GM23338 (cell line): ENCODE results near the gene CASS4. TPM values are rescaled to one million over a fixed set of nuclear protein-coding genes. Genes with fewer than 3 reads are reported as not detected.

ENCODE experiments used
- ATAC-seq: fragments of 200-7000 bp; cut with Tn5 transposase; 3 replicates; pipeline ENCODE4 v1.9.1; 2020
- DNase-seq: peaks from one replicate; pipeline ENCODE4 v3.0.0-alpha.2; 2015; ENCODE audit warnings: low spot score
- H2AFZ ChIP-seq: fragments of 200-600 bp; sonication (generic); 2 replicates; pipeline ENCODE4 v1.8.0; 2016; ENCODE audit warnings: antibody characterized with exemption, mild to moderate bottlenecking, moderate library complexity
- H3F3A ChIP-seq: fragments of 200-600 bp; sonication (generic); replicated peaks from 2 replicates; pipeline ENCODE4 v1.8.0; 2017; ENCODE audit warnings: antibody characterized with exemption, mixed run types, low read depth
- H3K27ac ChIP-seq: fragments of 200-600 bp; sonication (generic); 2 replicates; pipeline ENCODE4 v1.6.1; 2016; ENCODE audit warnings: low read depth
- H3K27me3 ChIP-seq: fragments of 200-600 bp; sonication (generic); 2 replicates; pipeline ENCODE4 v1.8.0; 2016; ENCODE audit warnings: mild to moderate bottlenecking, mixed run types, moderate library complexity; ENCODE audit not compliant: insufficient read depth
- H3K36me3 ChIP-seq: fragments of 200-600 bp; sonication (generic); 2 replicates; pipeline ENCODE4 v1.8.0; 2016; ENCODE audit warnings: mild to moderate bottlenecking; ENCODE audit not compliant: insufficient read depth
- H3K4me1 ChIP-seq: fragments of 200-600 bp; sonication (generic); 2 replicates; pipeline ENCODE4 v1.8.0; 2016; ENCODE audit warnings: mild to moderate bottlenecking, moderate library complexity; ENCODE audit not compliant: insufficient read depth
- H3K4me2 ChIP-seq: fragments of 200-600 bp; sonication (generic); 2 replicates; pipeline ENCODE4 v1.7.1; 2017; ENCODE audit warnings: mixed run types
- H3K4me3 ChIP-seq: fragments of 200-600 bp; sonication (generic); 2 replicates; pipeline ENCODE4 v1.6.1; 2016; ENCODE audit warnings: mixed run types
- H3K79me2 ChIP-seq: fragments of 200-600 bp; sonication (generic); replicated peaks from 2 replicates; pipeline ENCODE4 v1.8.0; 2017; ENCODE audit warnings: mild to moderate bottlenecking; ENCODE audit not compliant: insufficient read depth
- H3K9me2 ChIP-seq: fragments of 200-600 bp; sonication (generic); 2 replicates; pipeline ENCODE4 v1.8.0; 2017; ENCODE audit not compliant: insufficient read depth
- H4K20me1 ChIP-seq: fragments of 200-600 bp; sonication (generic); replicated peaks from 2 replicates; pipeline ENCODE4 v1.8.0; 2017; ENCODE audit warnings: mild to moderate bottlenecking; ENCODE audit not compliant: insufficient read depth
- H3K27ac Mint-ChIP-seq: 2 replicates; pipeline ENCODE4 v1.8.0; 2020; ENCODE audit warnings: inconsistent platforms, mild to moderate bottlenecking, moderate library complexity, mixed read lengths
- H3K27me3 Mint-ChIP-seq: 3 replicates; pipeline ENCODE4 v1.8.0; 2022; ENCODE audit warnings: low read depth, mild to moderate bottlenecking, moderate library complexity, mixed read lengths, inconsistent platforms; ENCODE audit not compliant: insufficient read depth, poor library complexity
- H3K36me3 Mint-ChIP-seq: 3 replicates; pipeline ENCODE4 v1.8.0; 2021; ENCODE audit warnings: low read depth, mild to moderate bottlenecking, inconsistent platforms, moderate library complexity, mixed read lengths
- H3K4me1 Mint-ChIP-seq: 3 replicates; pipeline ENCODE4 v1.8.0; 2020; ENCODE audit warnings: mild to moderate bottlenecking, inconsistent platforms, mixed read lengths
- H3K4me3 Mint-ChIP-seq: 3 replicates; pipeline ENCODE4 v1.8.0; 2021; ENCODE audit warnings: moderate library complexity, mild to moderate bottlenecking, inconsistent platforms, mixed read lengths
- H3K9me3 Mint-ChIP-seq: 3 replicates; pipeline ENCODE4 v1.8.0; 2020; ENCODE audit warnings: moderate library complexity, mild to moderate bottlenecking, inconsistent platforms, mixed read lengths
- CREB1 ChIP-seq: fragments of 250-450 bp; sonication (Bioruptor Pico); IDR thresholded peaks from 2 replicates; pipeline ENCODE4 v1.5.0; 2020; ENCODE audit warnings: low read depth, mild to moderate bottlenecking, moderate library complexity
- EZH2 ChIP-seq: fragments of 200-600 bp; sonication (generic); IDR thresholded peaks from one replicate; pipeline ENCODE4 v1.8.0; 2017; ENCODE audit warnings: antibody characterized with exemption, mild to moderate bottlenecking, low read depth; ENCODE audit not compliant: unreplicated experiment
- EZH2phosphoT487 ChIP-seq: fragments of 200-600 bp; sonication (generic); IDR thresholded peaks from one replicate; pipeline ENCODE4 v1.8.1; 2018; ENCODE audit warnings: antibody characterized with exemption; ENCODE audit not compliant: unreplicated experiment
- JUNB ChIP-seq: IDR thresholded peaks from one replicate; pipeline ENCODE4 v1.6.1; 2016; ENCODE audit warnings: antibody characterized with exemption; ENCODE audit not compliant: unreplicated experiment
- NANOG ChIP-seq: IDR thresholded peaks from 2 replicates; pipeline ENCODE4 v1.6.1; 2016; ENCODE audit warnings: antibody characterized with exemption, borderline replicate concordance
- POLR2AphosphoS5 ChIP-seq: IDR thresholded peaks from 2 replicates; pipeline ENCODE4 v1.6.1; 2016; ENCODE audit warnings: antibody characterized with exemption, low read depth
- STAT1 ChIP-seq: IDR thresholded peaks from one replicate; pipeline ENCODE4 v1.6.1; 2016; ENCODE audit warnings: antibody characterized with exemption; ENCODE audit not compliant: unreplicated experiment
- ZNF114 ChIP-seq: fragments of 250-450 bp; sonication (Bioruptor Pico); IDR thresholded peaks from 2 replicates; pipeline ENCODE4 v1.5.0; 2020; ENCODE audit warnings: mild to moderate bottlenecking, moderate library complexity
- ZNF331 ChIP-seq: fragments of 250-450 bp; sonication (Bioruptor Pico); IDR thresholded peaks from 2 replicates; pipeline ENCODE4 v1.5.0; 2020; ENCODE audit warnings: low read depth, mild to moderate bottlenecking, moderate library complexity
- polyA plus RNA-seq: library from polyadenylated mRNA; unstranded; fragments of >200 nt; fragmentation: Nextera tagmentation; extraction: Ambion mirVana; gene quantifications from 2 replicates; pipeline ENCODE4 v1.2.1, GENCODE V29; 2016
- total RNA-seq: library from RNA; depleted of rRNA; stranded (reverse); fragments of >200 nt; shearing (Covaris generic); gene quantifications from 2 replicates; pipeline ENCODE4 v1.2.3, GENCODE V29; 2014
- TF ChIP-seq, protein P1 (sequence below): IDR thresholded peaks from 2 replicates; pipeline ENCODE4 v1.6.1; 2016; ENCODE audit warnings: antibody characterized with exemption
- TF ChIP-seq, protein P2 (sequence below): fragments of 250-450 bp; sonication (Bioruptor Pico); IDR thresholded peaks from 2 replicates; pipeline ENCODE4 v1.5.0; 2020; ENCODE audit warnings: mild to moderate bottlenecking, moderate library complexity
- TF ChIP-seq, protein P3 (sequence below), 2 experiments: fragments of 200-600 bp in 1 of 2; sonication (generic) in 1 of 2; conservative IDR thresholded peaks; 2 replicates each; pipeline versions ENCODE4 v1.5.1 to v1.6.1; 2016 to 2017; ENCODE audit warnings: antibody characterized with exemption in 2 of 2, low read depth in 2 of 2, mild to moderate bottlenecking in 2 of 2, moderate library complexity in 1 of 2
- TF ChIP-seq, protein P4 (sequence below): IDR thresholded peaks from one replicate; pipeline ENCODE4 v1.6.1; 2018; ENCODE audit warnings: antibody characterized with exemption; ENCODE audit not compliant: unreplicated experiment

CASS4 gene
- total and polyA plus RNA-seq, 2 experiments from 2014 or later = not detected

DNA sequence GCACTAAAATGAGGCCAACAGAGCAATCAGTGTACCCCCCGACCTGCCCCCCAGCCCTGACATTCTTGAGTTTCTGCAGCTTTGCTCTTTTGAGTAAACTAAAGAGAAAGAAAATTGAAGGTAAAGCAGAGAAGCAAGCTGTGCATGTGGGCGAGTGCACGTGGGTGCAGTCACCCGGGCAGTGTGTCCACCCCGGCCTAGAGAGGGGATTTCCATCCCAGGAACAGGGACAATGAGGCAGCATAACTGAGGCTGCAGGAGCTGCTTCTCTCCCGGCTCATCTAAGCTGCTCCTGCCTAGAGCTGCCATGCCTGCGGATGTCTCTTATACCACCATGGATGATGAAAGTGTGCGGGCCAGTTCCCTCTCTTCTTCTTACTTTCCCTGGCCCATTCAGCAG, 16.8 kb downstream of the CASS4 start:
- ATAC-seq = no peak
- Histone ChIP-seq H3F3A (no peaks in the 10 kb centered on the region), H2AFZ (no peak overlapping the region; the same call in 1 of the 2 replicates), H3K4me3 (no peak overlapping the region), H3K9me2 (no peaks in the 10 kb centered on the region), H3K36me3 (no peaks in the 10 kb centered on the region), H3K27me3 (0 out of 2 replicates have a peak, but pooled peaks cover 8% of the 10 kb centered on the region), H3K27ac (no peak overlapping the region), H3K79me2 (no peaks in the 10 kb centered on the region), H4K20me1 (no peaks in the 10 kb centered on the region), H3K4me2 (no peak overlapping the region), H3K4me1 (no peaks in the 10 kb centered on the region)
- no peak overlapping the region for H3K27ac Mint-ChIP-seq
- H3K9me3 Mint-ChIP-seq = no peaks in the 10 kb centered on the region; the same call in 2 of the 3 replicates
- peaks cover 25% of the 10 kb centered on the region for H3K27me3 Mint-ChIP-seq
- no peak for TF ChIP-seq STAT1
- no peak for TF ChIP-seq ZNF331 (CRISPR knock-in tag)
- TF ChIP-seq NANOG = no peak
- no peak for TF ChIP-seq EZH2phosphoT487
- no peak for TF ChIP-seq JUNB
- no peak for TF ChIP-seq ZNF114 (CRISPR knock-in tag)
- TF ChIP-seq EZH2 = no peak
- TF ChIP-seq CREB1 (CRISPR knock-in tag) = no peak
- TF ChIP-seq, protein P1, sequence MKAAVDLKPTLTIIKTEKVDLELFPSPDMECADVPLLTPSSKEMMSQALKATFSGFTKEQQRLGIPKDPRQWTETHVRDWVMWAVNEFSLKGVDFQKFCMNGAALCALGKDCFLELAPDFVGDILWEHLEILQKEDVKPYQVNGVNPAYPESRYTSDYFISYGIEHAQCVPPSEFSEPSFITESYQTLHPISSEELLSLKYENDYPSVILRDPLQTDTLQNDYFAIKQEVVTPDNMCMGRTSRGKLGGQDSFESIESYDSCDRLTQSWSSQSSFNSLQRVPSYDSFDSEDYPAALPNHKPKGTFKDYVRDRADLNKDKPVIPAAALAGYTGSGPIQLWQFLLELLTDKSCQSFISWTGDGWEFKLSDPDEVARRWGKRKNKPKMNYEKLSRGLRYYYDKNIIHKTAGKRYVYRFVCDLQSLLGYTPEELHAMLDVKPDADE = no peak
- TF ChIP-seq, protein P2, sequence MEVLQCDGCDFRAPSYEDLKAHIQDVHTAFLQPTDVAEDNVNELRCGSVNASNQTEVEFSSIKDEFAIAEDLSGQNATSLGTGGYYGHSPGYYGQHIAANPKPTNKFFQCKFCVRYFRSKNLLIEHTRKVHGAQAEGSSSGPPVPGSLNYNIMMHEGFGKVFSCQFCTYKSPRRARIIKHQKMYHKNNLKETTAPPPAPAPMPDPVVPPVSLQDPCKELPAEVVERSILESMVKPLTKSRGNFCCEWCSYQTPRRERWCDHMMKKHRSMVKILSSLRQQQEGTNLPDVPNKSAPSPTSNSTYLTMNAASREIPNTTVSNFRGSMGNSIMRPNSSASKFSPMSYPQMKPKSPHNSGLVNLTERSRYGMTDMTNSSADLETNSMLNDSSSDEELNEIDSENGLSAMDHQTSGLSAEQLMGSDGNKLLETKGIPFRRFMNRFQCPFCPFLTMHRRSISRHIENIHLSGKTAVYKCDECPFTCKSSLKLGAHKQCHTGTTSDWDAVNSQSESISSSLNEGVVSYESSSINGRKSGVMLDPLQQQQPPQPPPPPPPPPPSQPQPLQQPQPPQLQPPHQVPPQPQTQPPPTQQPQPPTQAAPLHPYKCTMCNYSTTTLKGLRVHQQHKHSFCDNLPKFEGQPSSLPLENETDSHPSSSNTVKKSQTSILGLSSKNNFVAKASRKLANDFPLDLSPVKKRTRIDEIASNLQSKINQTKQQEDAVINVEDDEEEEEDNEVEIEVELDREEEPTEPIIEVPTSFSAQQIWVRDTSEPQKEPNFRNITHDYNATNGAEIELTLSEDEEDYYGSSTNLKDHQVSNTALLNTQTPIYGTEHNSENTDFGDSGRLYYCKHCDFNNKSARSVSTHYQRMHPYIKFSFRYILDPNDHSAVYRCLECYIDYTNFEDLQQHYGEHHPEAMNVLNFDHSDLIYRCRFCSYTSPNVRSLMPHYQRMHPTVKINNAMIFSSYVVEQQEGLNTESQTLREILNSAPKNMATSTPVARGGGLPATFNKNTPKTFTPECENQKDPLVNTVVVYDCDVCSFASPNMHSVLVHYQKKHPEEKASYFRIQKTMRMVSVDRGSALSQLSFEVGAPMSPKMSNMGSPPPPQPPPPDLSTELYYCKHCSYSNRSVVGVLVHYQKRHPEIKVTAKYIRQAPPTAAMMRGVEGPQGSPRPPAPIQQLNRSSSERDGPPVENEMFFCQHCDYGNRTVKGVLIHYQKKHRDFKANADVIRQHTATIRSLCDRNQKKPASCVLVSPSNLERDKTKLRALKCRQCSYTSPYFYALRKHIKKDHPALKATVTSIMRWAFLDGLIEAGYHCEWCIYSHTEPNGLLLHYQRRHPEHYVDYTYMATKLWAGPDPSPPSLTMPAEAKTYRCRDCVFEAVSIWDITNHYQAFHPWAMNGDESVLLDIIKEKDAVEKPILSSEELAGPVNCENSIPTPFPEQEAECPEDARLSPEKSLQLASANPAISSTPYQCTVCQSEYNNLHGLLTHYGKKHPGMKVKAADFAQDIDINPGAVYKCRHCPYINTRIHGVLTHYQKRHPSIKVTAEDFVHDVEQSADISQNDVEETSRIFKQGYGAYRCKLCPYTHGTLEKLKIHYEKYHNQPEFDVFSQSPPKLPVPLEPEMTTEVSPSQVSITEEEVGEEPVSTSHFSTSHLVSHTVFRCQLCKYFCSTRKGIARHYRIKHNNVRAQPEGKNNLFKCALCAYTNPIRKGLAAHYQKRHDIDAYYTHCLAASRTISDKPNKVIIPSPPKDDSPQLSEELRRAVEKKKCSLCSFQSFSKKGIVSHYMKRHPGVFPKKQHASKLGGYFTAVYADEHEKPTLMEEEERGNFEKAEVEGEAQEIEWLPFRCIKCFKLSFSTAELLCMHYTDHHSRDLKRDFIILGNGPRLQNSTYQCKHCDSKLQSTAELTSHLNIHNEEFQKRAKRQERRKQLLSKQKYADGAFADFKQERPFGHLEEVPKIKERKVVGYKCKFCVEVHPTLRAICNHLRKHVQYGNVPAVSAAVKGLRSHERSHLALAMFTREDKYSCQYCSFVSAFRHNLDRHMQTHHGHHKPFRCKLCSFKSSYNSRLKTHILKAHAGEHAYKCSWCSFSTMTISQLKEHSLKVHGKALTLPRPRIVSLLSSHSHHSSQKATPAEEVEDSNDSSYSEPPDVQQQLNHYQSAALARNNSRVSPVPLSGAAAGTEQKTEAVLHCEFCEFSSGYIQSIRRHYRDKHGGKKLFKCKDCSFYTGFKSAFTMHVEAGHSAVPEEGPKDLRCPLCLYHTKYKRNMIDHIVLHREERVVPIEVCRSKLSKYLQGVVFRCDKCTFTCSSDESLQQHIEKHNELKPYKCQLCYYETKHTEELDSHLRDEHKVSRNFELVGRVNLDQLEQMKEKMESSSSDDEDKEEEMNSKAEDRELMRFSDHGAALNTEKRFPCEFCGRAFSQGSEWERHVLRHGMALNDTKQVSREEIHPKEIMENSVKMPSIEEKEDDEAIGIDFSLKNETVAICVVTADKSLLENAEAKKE = no peak
- TF ChIP-seq, protein P3, sequence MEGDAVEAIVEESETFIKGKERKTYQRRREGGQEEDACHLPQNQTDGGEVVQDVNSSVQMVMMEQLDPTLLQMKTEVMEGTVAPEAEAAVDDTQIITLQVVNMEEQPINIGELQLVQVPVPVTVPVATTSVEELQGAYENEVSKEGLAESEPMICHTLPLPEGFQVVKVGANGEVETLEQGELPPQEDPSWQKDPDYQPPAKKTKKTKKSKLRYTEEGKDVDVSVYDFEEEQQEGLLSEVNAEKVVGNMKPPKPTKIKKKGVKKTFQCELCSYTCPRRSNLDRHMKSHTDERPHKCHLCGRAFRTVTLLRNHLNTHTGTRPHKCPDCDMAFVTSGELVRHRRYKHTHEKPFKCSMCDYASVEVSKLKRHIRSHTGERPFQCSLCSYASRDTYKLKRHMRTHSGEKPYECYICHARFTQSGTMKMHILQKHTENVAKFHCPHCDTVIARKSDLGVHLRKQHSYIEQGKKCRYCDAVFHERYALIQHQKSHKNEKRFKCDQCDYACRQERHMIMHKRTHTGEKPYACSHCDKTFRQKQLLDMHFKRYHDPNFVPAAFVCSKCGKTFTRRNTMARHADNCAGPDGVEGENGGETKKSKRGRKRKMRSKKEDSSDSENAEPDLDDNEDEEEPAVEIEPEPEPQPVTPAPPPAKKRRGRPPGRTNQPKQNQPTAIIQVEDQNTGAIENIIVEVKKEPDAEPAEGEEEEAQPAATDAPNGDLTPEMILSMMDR (conservative IDR thresholded peaks at IDR 0.05; ENCODE audit: low read depth in 2 of 2) = no peak
- TF ChIP-seq, protein P4, sequence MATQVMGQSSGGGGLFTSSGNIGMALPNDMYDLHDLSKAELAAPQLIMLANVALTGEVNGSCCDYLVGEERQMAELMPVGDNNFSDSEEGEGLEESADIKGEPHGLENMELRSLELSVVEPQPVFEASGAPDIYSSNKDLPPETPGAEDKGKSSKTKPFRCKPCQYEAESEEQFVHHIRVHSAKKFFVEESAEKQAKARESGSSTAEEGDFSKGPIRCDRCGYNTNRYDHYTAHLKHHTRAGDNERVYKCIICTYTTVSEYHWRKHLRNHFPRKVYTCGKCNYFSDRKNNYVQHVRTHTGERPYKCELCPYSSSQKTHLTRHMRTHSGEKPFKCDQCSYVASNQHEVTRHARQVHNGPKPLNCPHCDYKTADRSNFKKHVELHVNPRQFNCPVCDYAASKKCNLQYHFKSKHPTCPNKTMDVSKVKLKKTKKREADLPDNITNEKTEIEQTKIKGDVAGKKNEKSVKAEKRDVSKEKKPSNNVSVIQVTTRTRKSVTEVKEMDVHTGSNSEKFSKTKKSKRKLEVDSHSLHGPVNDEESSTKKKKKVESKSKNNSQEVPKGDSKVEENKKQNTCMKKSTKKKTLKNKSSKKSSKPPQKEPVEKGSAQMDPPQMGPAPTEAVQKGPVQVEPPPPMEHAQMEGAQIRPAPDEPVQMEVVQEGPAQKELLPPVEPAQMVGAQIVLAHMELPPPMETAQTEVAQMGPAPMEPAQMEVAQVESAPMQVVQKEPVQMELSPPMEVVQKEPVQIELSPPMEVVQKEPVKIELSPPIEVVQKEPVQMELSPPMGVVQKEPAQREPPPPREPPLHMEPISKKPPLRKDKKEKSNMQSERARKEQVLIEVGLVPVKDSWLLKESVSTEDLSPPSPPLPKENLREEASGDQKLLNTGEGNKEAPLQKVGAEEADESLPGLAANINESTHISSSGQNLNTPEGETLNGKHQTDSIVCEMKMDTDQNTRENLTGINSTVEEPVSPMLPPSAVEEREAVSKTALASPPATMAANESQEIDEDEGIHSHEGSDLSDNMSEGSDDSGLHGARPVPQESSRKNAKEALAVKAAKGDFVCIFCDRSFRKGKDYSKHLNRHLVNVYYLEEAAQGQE = no peak
- no peak for TF ChIP-seq POLR2AphosphoS5
- no peak for DNase-seq
- H3K4me1 Mint-ChIP-seq = no peaks in the 10 kb centered on the region; the same call in 2 of the 3 replicates
- H3K4me3 Mint-ChIP-seq = no peak overlapping the region
- H3K36me3 Mint-ChIP-seq = no peaks in the 10 kb centered on the region; the same call in 2 of the 3 replicates
